HepG2 (cell line): ENCODE data around the gene ZFYVE21. TPM values are rescaled to one million over a fixed set of nuclear protein-coding genes. Genes with fewer than 3 reads are reported as not detected.

Experiments used
- CTCF ChIP-seq: sonication (generic); formaldehyde crosslinking; IDR thresholded peaks from 2 replicates; pipeline ENCODE4 v1.5.0; 2020; ENCODE audit warnings: mild to moderate bottlenecking, missing genetic modification reagents, moderate library complexity
- EED ChIP-seq: sonication (generic); formaldehyde crosslinking; IDR thresholded peaks from 2 replicates; pipeline ENCODE4 v1.5.0; 2020; ENCODE audit warnings: mild to moderate bottlenecking, missing genetic modification reagents
- HMG20B ChIP-seq: conservative IDR thresholded peaks from 2 replicates; pipeline ENCODE4 v1.6.1; 2016; ENCODE audit warnings: missing genetic modification reagents, missing compliant biosample characterization
- MYC ChIP-seq: sonication (generic); formaldehyde crosslinking; IDR thresholded peaks from 2 replicates; pipeline ENCODE4 v1.9.0; 2021; ENCODE audit warnings: missing genetic modification reagents, borderline replicate concordance
- NFRKB ChIP-seq: fragments of 450-650 bp; IDR thresholded peaks from 2 replicates; pipeline ENCODE4 v1.6.1; 2017
- NFYB ChIP-seq: sonication (generic); formaldehyde crosslinking; IDR thresholded peaks from 2 replicates; pipeline ENCODE4 v1.4.0; 2020; ENCODE audit warnings: missing genetic modification reagents
- PITX1 ChIP-seq: sonication (generic); formaldehyde crosslinking; IDR thresholded peaks from 2 replicates; pipeline ENCODE4 v1.5.1; 2020; ENCODE audit warnings: mild to moderate bottlenecking, missing genetic modification reagents
- RNF219 ChIP-seq: sonication (generic); formaldehyde crosslinking; IDR thresholded peaks from 2 replicates; pipeline ENCODE4 v1.5.0; 2020; ENCODE audit warnings: mild to moderate bottlenecking, missing genetic modification reagents
- SMAD9 ChIP-seq: sonication (generic); formaldehyde crosslinking; IDR thresholded peaks from 2 replicates; pipeline ENCODE4 v1.5.1; 2020; ENCODE audit warnings: mild to moderate bottlenecking, missing genetic modification reagents
- ZBTB38 ChIP-seq: sonication (generic); formaldehyde crosslinking; IDR thresholded peaks from 2 replicates; pipeline ENCODE4 v1.5.1; 2020; ENCODE audit warnings: mild to moderate bottlenecking, missing genetic modification reagents
- ZNF142 ChIP-seq: sonication (generic); formaldehyde crosslinking; IDR thresholded peaks from 2 replicates; pipeline ENCODE4 v1.4.0; 2020; ENCODE audit warnings: missing genetic modification reagents
- ZNF678 ChIP-seq: sonication (generic); formaldehyde crosslinking; IDR thresholded peaks from 2 replicates; pipeline ENCODE4 v1.4.0; 2020; ENCODE audit warnings: mild to moderate bottlenecking, missing genetic modification reagents
- ZSCAN20 ChIP-seq: sonication (generic); formaldehyde crosslinking; IDR thresholded peaks from 2 replicates; pipeline ENCODE4 v1.4.0; 2020; ENCODE audit warnings: missing genetic modification reagents, mild to moderate bottlenecking, borderline replicate concordance
- polyA plus RNA-seq, 8 experiments: library from polyadenylated mRNA; depleted of rRNA in 3 of 8; stranded (reverse) in 7 of 8; unstranded in 1 of 8; fragments of >200 nt; fragmentation: Illumina TruSeq in 4 of 8; extraction: Trizol in 4 of 8; gene quantifications; 2 replicates each; pipeline versions ENCODE4 v1.2.1 to v1.2.3, GENCODE V29; 2011 to 2016; ENCODE audit warnings: low read depth in 4 of 8, missing spikeins in 1 of 8, mixed read lengths in 1 of 8; ENCODE audit not compliant: insufficient read depth in 1 of 8
- total RNA-seq, 5 experiments: library from RNA; depleted of rRNA; stranded (reverse); fragments of >200 nt; fragmentation: Illumina TruSeq; extraction: Trizol; gene quantifications; 2 replicates each; pipeline ENCODE4 v1.2.3, GENCODE V29; 2016; ENCODE audit warnings: low read depth in 1 of 5
- TF ChIP-seq, protein P1 (sequence below): sonication (generic); formaldehyde crosslinking; IDR thresholded peaks from 2 replicates; pipeline ENCODE4 v1.5.1; 2020; ENCODE audit warnings: missing genetic modification reagents, mild to moderate bottlenecking, borderline replicate concordance
- TF ChIP-seq, protein P2 (sequence below): sonication (generic); formaldehyde crosslinking; IDR thresholded peaks from 2 replicates; pipeline ENCODE4 v1.8.1; 2022; ENCODE audit warnings: mild to moderate bottlenecking, missing genetic modification reagents
- TF ChIP-seq, protein P3 (sequence below): IDR thresholded peaks from 2 replicates; pipeline ENCODE4 v1.6.1; 2012; ENCODE audit warnings: low read depth, low read length, improper control_type of control experiment

ZFYVE21 gene
- total and polyA plus RNA-seq, 2 of the 13 experiments (the other 11 are each of a cell fraction or from before 2014, with no cell fraction given) = 34.3 to 34.4 TPM

- TF ChIP-seq, protein P1, sequence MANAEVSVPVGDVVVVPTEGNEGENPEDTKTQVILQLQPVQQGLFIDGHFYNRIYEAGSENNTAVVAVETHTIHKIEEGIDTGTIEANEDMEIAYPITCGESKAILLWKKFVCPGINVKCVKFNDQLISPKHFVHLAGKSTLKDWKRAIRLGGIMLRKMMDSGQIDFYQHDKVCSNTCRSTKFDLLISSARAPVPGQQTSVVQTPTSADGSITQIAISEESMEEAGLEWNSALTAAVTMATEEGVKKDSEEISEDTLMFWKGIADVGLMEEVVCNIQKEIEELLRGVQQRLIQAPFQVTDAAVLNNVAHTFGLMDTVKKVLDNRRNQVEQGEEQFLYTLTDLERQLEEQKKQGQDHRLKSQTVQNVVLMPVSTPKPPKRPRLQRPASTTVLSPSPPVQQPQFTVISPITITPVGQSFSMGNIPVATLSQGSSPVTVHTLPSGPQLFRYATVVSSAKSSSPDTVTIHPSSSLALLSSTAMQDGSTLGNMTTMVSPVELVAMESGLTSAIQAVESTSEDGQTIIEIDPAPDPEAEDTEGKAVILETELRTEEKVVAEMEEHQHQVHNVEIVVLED (CRISPR knock-in tag) = no peak
- peak; percentile 15; the same call in 1 of the 2 replicates for TF ChIP-seq MYC (CRISPR knock-in tag)
- TF ChIP-seq SMAD9 (CRISPR knock-in tag) = no peak
- TF ChIP-seq, protein P2, sequence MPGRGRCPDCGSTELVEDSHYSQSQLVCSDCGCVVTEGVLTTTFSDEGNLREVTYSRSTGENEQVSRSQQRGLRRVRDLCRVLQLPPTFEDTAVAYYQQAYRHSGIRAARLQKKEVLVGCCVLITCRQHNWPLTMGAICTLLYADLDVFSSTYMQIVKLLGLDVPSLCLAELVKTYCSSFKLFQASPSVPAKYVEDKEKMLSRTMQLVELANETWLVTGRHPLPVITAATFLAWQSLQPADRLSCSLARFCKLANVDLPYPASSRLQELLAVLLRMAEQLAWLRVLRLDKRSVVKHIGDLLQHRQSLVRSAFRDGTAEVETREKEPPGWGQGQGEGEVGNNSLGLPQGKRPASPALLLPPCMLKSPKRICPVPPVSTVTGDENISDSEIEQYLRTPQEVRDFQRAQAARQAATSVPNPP (CRISPR knock-in tag) = no peak
- peak; percentile 58 for TF ChIP-seq CTCF
- no peak for TF ChIP-seq ZSCAN20
- TF ChIP-seq ZNF142 = no peak
- TF ChIP-seq EED (CRISPR knock-in tag) = no peak
- TF ChIP-seq ZNF678 = no peak
- TF ChIP-seq PITX1 (CRISPR knock-in tag) = no peak
- TF ChIP-seq, protein P3, sequence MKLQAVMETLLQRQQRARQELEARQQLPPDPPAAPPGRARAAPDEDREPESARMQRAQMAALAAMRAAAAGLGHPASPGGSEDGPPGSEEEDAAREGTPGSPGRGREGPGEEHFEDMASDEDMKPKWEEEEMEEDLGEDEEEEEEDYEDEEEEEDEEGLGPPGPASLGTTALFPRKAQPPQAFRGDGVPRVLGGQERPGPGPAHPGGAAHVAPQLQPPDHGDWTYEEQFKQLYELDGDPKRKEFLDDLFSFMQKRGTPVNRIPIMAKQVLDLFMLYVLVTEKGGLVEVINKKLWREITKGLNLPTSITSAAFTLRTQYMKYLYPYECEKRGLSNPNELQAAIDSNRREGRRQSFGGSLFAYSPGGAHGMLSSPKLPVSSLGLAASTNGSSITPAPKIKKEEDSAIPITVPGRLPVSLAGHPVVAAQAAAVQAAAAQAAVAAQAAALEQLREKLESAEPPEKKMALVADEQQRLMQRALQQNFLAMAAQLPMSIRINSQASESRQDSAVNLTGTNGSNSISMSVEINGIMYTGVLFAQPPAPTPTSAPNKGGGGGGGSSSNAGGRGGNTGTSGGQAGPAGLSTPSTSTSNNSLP = no peak
- no peak for TF ChIP-seq RNF219 (CRISPR knock-in tag)
- TF ChIP-seq ZBTB38 (CRISPR knock-in tag) = peak; percentile 44; the same call in 1 of the 2 replicates
- no peak for TF ChIP-seq HMG20B (CRISPR knock-in tag)
- no peak for TF ChIP-seq NFRKB
- TF ChIP-seq NFYB (CRISPR knock-in tag) = no peak
Measured at GRCh38 chr14:103679351-103679750, 36.3 kb upstream of the ZFYVE21 start (continued).
